Measurements from ENCODE around the gene MEGF11.

The MEGF11 gene

DNA sequence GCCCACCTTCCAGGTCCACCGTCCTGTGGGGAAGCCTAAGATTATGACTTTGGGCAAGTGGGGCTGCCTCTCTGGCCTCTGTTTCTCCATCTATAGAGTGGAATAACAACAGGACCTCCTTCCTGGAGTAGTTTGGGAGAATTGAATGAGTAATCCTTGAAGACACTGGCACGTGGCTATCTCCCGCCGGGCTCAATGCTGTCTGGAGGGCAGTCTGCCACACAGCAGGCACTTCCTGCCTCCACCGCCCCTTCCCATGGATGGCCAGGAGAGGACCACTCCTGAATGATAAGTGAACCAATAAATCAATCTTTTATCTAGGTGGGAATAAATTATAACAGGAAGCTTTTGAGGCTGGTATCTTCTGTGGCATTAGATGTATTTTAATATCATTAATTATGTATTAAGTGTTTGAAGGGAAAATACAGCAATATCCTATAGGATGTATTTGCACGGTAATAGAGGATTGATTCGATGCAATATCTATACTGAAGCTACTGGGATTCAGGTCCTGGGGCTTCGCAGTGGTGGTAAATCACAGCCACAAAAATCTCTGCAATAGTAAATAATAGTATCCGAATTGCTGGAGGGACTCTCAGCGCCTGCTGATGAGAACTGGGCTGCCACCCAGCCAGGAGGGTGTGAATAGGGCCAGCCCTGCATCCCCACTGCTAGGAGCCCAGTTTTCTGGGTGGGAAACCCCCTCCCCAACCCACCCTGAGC lies 15.9 kb downstream of the MEGF11 start:
- no peak for DNase-seq

- no peak for DNase-seq
These were observed 16.7 kb downstream of the MEGF11 start for GRCh38 chr15:66236806-66237375.

DNA sequence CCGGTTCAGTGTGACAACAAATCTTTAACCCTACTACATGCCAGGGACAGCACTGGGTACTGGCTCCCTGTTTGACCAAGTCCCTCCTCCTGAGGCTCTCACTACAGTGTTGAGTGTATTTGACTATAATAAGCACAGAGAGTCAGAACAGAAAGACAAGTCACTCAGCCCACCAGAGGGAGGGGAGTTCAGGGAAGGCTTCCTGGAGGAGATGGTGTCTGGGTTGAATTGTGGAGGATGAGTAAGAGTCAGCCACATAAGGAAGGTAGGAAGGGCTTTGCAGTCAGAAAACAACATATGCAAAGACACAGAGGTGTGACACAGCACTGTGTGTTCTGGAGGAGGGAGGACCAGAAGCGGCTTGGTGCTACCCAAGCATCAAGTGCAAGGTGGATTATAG lies 17.7 kb downstream of the MEGF11 start:
- DNase-seq, result no peak

GRCh38 chr15:66234798-66235197 lies 18.8 kb downstream of the MEGF11 start:
- no peak for DNase-seq

DNA sequence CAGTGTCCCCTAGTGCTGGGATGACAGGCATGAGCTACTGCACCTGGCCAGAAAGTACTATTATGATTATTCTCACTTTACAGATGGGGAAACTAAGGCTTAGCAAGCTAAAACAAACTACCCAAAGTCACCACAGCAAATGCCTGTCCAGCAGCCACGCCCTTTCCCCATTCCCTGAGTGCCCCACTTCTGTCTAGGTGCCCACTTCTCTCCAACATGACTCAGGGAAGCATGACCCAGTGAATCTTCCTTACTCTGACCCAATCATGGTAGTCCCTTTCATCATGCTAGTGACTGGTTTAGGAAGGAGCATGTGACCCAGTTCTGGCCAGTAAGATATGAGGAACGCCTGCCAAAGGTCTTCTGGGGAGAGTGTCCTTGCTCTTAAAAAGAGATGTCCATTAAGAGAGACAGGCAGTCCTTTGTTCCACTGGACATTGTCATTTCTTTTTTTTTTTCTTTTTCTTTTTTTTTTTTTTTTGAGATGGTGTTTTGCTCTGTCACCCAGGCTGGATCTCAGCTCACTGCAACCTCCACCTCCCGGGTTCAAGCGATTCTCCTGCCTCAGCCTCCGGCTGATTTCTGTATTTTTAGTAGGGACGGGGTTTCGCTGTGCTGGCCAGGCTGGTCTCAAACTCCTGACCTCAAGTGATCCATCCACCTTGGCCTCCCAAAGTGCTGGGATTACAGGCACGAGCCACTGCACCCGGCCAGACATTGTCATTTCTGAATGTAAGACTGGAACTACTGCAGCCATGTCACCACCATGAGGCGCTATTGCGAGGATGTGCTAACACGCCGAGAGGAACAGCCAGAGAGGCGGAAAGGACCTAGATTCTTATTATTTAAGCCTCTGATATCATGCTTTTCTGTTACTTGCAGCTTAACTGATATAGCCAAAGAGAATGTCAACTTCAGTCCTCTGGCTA lies 19.8 kb downstream of the MEGF11 start:
- DNase-seq, result no peak

DNA sequence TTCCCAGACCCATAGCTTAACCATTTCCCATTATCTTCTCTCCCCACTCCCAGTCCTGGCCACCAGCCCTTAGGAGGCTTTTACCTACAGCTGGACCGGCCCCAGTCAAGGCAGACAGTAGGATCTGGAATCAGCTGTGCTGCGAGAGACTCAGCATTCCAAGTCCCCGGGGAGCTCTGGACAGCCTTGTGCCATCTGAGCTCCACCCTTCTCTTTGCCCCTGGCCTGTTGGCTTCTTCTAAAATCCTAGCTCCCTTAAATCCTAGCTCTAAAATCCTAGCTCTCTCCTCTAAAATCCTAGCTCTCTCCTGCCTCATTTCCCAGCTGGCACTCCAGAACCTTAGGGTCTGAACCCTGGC lies 21.3 kb downstream of the MEGF11 start:
- no peak for DNase-seq

- no peak for DNase-seq
These were observed 21.9 kb downstream of the MEGF11 start for GRCh38 chr15:66231394-66232266.

GRCh38 chr15:66229790-66230465 lies 23.6 kb downstream of the MEGF11 start:
- no peak for DNase-seq

GRCh38 chr15:66228807-66229735 lies 24.5 kb downstream of the MEGF11 start:
- no peak for DNase-seq

DNA sequence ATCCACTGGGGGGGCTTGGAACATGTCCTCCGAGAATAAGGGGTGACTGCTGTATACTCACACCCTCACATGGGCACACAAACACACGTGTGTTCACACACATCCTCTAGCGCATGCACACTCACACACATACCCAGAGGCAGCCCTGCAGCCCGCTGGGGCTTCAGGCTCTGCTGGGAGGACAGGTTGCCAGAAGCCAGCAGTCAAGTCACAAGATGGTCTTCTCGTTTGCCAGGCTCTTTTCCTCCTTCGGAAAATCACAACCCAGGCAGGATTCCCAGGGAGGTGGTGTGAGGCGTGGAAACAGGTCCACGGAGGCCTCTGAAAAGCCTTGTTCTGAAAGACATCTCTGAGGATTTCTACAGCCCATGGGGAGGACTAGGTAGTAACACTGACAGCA lies 26.8 kb downstream of the MEGF11 start:
- DNase-seq, result no peak

GRCh38 chr15:66225656-66226274 lies 27.8 kb downstream of the MEGF11 start:
- no peak for DNase-seq

GRCh38 chr15:66224946-66225345 lies 28.6 kb downstream of the MEGF11 start:
- DNase-seq, result no peak

- no peak for DNase-seq
These were observed 31.0 kb downstream of the MEGF11 start for GRCh38 chr15:66222273-66223198.

DNA sequence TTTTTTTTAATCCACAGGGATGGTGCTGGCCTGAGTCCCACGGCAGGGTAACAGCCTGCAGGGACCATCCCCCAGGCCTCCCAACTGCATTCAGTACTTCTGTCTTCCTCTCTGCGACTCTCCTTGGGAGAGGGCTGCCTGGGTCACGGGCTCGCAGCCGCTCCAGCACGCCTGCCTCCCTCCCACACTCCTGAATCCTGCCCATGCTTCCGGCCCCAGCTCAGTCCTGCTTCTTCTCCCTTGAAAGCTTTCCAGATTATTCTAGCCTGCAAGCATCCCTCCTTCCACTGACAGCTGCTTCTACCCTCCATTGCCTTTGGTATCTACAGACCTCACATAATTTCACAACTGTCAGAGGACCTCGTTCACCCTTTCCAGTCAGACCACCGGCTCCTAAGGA lies 32.4 kb downstream of the MEGF11 start:
- no peak for DNase-seq

DNA sequence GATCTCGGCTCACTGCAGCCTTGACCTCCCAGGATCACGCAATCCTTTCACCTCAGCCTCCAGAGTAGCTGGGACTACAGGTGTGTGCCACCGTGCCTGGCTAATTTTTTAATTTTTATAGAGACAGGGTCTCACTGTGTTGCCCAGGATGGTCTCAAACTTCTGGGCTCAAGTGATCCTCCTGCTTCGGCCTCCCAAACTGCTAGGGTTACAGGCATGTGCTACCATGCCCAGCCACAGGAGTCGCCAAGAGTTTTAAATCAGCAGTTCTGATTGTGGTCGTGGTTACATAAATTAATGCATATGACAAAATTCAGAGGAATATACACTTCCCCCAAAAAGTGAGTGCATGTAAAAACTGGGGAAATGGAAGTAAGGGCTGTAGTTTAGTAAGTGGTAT lies 32.9 kb downstream of the MEGF11 start:
- DNase-seq, result no peak

DNA sequence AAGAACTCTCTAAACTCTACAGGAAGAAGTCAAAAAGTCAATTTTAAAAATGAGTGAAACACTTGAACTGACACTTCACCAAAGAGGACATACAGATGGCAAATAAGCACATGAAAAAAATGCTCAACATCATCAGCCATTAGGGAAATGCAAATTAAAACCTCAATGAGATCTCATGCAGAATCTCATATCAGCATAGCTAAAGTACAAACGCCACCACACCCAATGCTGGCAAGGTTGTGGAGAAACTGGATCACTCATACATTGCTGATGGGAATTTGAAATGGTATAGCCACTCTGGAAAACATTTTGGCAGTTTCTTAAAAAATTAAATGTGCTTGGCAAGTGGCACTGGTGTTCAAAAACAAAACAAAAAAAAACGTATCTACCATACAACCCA lies 34.2 kb downstream of the MEGF11 start:
- DNase-seq, result no peak

DNA sequence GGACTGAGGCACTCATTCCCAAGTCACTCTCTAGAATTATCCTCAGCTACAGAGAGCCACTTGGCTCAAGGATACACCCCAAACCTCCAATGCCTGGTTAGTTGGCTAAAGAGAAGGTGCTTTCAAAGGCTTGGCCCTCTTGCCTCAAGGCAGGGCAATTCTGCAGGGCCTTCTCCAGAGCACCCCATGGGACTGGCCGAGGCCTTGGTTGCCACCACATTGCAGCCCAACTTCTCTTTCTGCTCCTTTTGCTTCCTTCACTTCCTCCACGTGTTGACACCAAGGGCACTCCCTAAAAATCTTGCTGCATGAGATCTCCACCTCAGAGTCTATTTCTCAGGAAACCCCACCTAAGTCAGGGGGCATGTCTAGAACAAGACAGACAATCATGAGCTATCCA lies 36.7 kb downstream of the MEGF11 start:
- DNase-seq, result no peak

- DNase-seq, result no peak
These were observed 37.7 kb downstream of the MEGF11 start for GRCh38 chr15:66215811-66216210.

GRCh38 chr15:66214246-66214645 lies 39.3 kb downstream of the MEGF11 start:
- DNase-seq, result no peak

- DNase-seq, result no peak
These were observed 41.0 kb downstream of the MEGF11 start for GRCh38 chr15:66212563-66212921.
